ENCODE data around the gene STAP2. TPM values are rescaled to one million over a fixed set of nuclear protein-coding genes. Genes with fewer than 3 reads are reported as not detected.

STAP2 gene
- total and polyA plus RNA-seq, 9 of the 15 experiments (the other 6 are each of a cell fraction or from before 2014, with no cell fraction given) = 1.2 to 9.8 (median 4.5) TPM

- Histone ChIP-seq H4K20me1 (replicated peaks; ENCODE audit: control insufficient read depth, insufficient read depth, low read length) (no peaks in the 10 kb centered on the region), H3K4me3 (no peak overlapping the region), H3K9ac (ENCODE audit: insufficient read depth in 1 of 2, low read depth in 2 of 2, low read length in 2 of 2) (no peak overlapping the region), H2AFZ (ENCODE audit: low read depth, low read length) (no peak overlapping the region), H3K4me2 (ENCODE audit: insufficient read depth, low read length) (no peak overlapping the region), H3K27me3 (ENCODE audit: control insufficient read depth in 2 of 2, insufficient read depth in 2 of 2, low read length in 2 of 2) (peaks cover 0 to 5% of the 10 kb centered on the region in 2 experiments; a peak in 1 of 5 replicates), H3K36me3 (ENCODE audit: control insufficient read depth, insufficient read depth, low read length) (no peaks in the 10 kb centered on the region), H3K79me2 (ENCODE audit: control insufficient read depth, insufficient read depth, low read length) (no peaks in the 10 kb centered on the region), H3K27ac (ENCODE audit: extremely low read depth, low read depth, low read length) (no peak overlapping the region), H3K9me1 (ENCODE audit: control insufficient read depth, insufficient read depth, low read length) (no peaks in the 10 kb centered on the region), H3K9me3 (replicated peaks; ENCODE audit: control insufficient read depth, insufficient read depth, low read depth, low read length) (no peaks in the 10 kb centered on the region), H3K4me1 (replicated peaks in 1 of 2; ENCODE audit: control insufficient read depth in 2 of 2, insufficient read depth in 2 of 2, low read length in 2 of 2) (peaks cover 9 to 26% of the 10 kb centered on the region in 2 experiments)
- ATAC-seq (no peak), DNase-seq (ENCODE audit: extremely low read depth in 1 of 4, low spot score in 3 of 4) (peak in 2 of 4 experiments; percentile 29 to 34), FAIRE-seq (no peak)
- intact Hi-C loops (cut with micrococcal nuclease) (no loop called here), in situ Hi-C loops (cut with MboI) (no loop called here)
- BruUV-seq (replicated peaks) = no TSS peak
- 24% methylated on average over 7 of the region's 7 CpGs for WGBS (ENCODE audit: insufficient coverage, low coverage, missing lambda C conversion rate)
- POLR2A ChIA-PET = no interaction called here
- CTCF ChIA-PET (ENCODE audit: low intra/inter-chr PET ratio) = no interaction called here
- TF ChIP-seq TRIM24 (IDR thresholded peaks at IDR 0.05) = peak in 1 of 2 experiments; percentile 83; a peak in 2 of 4 replicates
- peak in 1 of 2 experiments; percentile 47; a peak in 1 of 4 replicates for TF ChIP-seq KDM1A (IDR thresholded peaks at IDR 0.05)
- TF ChIP-seq ZKSCAN3 (CRISPR knock-in tag; IDR thresholded peaks at IDR 0.05) = peak; percentile 97
- TF ChIP-seq ZNF121 (CRISPR knock-in tag; conservative IDR thresholded peaks at IDR 0.05) = no peak
Measured at GRCh38 chr19:4305257-4305612, 33.4 kb downstream of the STAP2 start.

DNA sequence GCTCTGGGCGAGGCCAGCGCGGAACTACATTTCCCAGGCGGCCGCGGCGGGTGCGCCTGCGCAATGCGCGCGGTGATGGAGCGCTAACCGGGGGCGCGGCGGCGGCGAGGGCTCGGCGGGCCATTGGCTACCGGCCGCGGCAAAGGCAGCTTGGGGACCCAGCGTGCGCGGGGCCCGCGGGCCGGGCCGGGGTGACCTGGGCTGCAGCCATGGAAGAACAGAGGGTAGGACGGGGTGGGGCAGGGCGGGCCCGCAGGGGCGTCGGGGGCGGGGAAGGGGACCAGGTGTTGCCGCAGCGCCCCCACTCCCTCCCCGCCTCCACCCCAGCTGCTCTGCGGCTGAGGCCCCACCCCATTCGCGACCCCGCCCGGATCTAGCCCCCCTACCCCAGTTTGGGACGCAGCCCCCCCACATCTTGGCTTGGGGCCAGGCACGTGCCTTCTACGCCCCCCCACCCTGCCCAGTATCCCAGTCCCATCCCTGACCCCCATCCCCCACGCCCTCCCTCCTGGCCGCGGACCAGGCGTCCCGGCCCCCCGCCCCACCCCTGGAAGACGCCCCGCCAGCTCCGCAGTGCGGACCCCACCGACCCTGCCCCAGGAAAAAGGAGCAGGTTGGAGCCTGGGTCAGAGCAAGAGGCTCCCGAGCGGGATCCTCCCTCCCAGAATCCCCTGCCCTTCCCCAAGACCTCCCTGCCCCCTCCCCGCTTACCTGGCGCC lies 33.9 kb downstream of the STAP2 start, which contains the start of gene FSD1:
TSS of gene FSD1 (plus strand) at position 61 of the 719 bp plus-strand sequence. CDS start at position 210, 149 bp downstream.
- ATAC-seq (peak; percentile 98), DNase-seq (ENCODE audit: extremely low read depth in 1 of 4, low spot score in 3 of 4) (peak; percentile 84 to 96 (median 94)), FAIRE-seq (no peak)
- Histone ChIP-seq H3K4me2 (ENCODE audit: insufficient read depth, low read length) (peak within 1 kb of the TSS; percentile 63), H3K4me1 (replicated peaks in 1 of 2; ENCODE audit: control insufficient read depth in 2 of 2, insufficient read depth in 2 of 2, low read length in 2 of 2) (peaks cover 7 to 22% of the 10 kb centered on the region in 2 experiments; a peak in 4 of 5 replicates), H3K9me1 (ENCODE audit: control insufficient read depth, insufficient read depth, low read length) (no peaks in the 10 kb centered on the region), H3K79me2 (ENCODE audit: control insufficient read depth, insufficient read depth, low read length) (no peaks in the 10 kb centered on the region), H3K9ac (ENCODE audit: insufficient read depth in 1 of 2, low read depth in 2 of 2, low read length in 2 of 2) (peak within 1 kb of the TSS in 1 of 2 experiments; percentile 24; a peak in 1 of 4 replicates), H3K36me3 (ENCODE audit: control insufficient read depth, insufficient read depth, low read length) (no peaks in the 10 kb centered on the region), H4K20me1 (replicated peaks; ENCODE audit: control insufficient read depth, insufficient read depth, low read length) (no peaks in the 10 kb centered on the region), H3K9me3 (replicated peaks; ENCODE audit: control insufficient read depth, insufficient read depth, low read depth, low read length) (no peaks in the 10 kb centered on the region), H2AFZ (ENCODE audit: low read depth, low read length) (peak within 1 kb of the TSS; percentile 71; the same call in 1 of the 2 replicates), H3K27ac (ENCODE audit: extremely low read depth, low read depth, low read length) (no peak within 1 kb of the TSS), H3K4me3 (peak within 1 kb of the TSS; percentile 16; the same call in 1 of the 2 replicates), H3K27me3 (ENCODE audit: control insufficient read depth in 2 of 2, insufficient read depth in 2 of 2, low read length in 2 of 2) (peaks cover 0 to 5% of the 10 kb centered on the region in 2 experiments; a peak in 1 of 5 replicates)
- no TSS peak for BruUV-seq (replicated peaks)
- ChIA-PET POLR2A (interaction anchor here (0.5 to 1.1 kb wide), 3 partner anchors 8 to 122 kb away, joined by 3 read pairs; no protein-coding TSS in a partner anchor), CTCF (ENCODE audit: low intra/inter-chr PET ratio) (no interaction called here)
- intact Hi-C loops (cut with micrococcal nuclease) (no loop called here), in situ Hi-C loops (cut with MboI) (no loop called here)
- 2% methylated on average over 30 of the region's 63 CpGs for WGBS (ENCODE audit: insufficient coverage, low coverage, missing lambda C conversion rate)
- 0 out of 2 replicates have a peak, but pooled peaks have one; percentile 19 for TF ChIP-seq ZBTB7A (IDR thresholded peaks at IDR 0.05; ENCODE audit: borderline replicate concordance, control insufficient read depth, low read depth, low read length)
- 0 out of 2 replicates have a peak, but pooled peaks have one; percentile 26 for TF ChIP-seq RBFOX2 (IDR thresholded peaks at IDR 0.05; ENCODE audit: low read depth, low read length)
- TF ChIP-seq PPARD (CRISPR knock-in tag; IDR thresholded peaks at IDR 0.05) = no peak
- TF ChIP-seq KDM4B (IDR thresholded peaks at IDR 0.05; ENCODE audit: borderline replicate concordance in 2 of 2, low read depth in 1 of 2) = no peak
- peak in 1 of 2 experiments; percentile 76; a peak in 2 of 4 replicates for TF ChIP-seq RCOR1 (IDR thresholded peaks at IDR 0.05; ENCODE audit: borderline replicate concordance in 1 of 2, low read depth in 2 of 2, low read length in 2 of 2)
- TF ChIP-seq, protein P1, sequence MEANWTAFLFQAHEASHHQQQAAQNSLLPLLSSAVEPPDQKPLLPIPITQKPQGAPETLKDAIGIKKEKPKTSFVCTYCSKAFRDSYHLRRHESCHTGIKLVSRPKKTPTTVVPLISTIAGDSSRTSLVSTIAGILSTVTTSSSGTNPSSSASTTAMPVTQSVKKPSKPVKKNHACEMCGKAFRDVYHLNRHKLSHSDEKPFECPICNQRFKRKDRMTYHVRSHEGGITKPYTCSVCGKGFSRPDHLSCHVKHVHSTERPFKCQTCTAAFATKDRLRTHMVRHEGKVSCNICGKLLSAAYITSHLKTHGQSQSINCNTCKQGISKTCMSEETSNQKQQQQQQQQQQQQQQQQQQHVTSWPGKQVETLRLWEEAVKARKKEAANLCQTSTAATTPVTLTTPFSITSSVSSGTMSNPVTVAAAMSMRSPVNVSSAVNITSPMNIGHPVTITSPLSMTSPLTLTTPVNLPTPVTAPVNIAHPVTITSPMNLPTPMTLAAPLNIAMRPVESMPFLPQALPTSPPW (CRISPR knock-in tag; IDR thresholded peaks at IDR 0.05) = 0 out of 2 replicates have a peak, but pooled peaks have one; percentile 20
- TF ChIP-seq RFX7 (CRISPR knock-in tag; IDR thresholded peaks at IDR 0.05) = no peak
- 0 out of 2 replicates have a peak, but pooled peaks have one; percentile 26 for TF ChIP-seq NR2C2 (CRISPR knock-in tag; IDR thresholded peaks at IDR 0.05)
- no peak for TF ChIP-seq NR2C2 (tag; IDR thresholded peaks at IDR 0.05)
- 0 out of 2 replicates have a peak, but pooled peaks have one; percentile 31 for TF ChIP-seq CREB1 (IDR thresholded peaks at IDR 0.05)
- TF ChIP-seq CREB1 (CRISPR knock-in tag; IDR thresholded peaks at IDR 0.05) = no peak
